Small intestine (tissue), 7 donors: ENCODE results near the gene ACVR1C. TPM values are rescaled to one million over a fixed set of nuclear protein-coding genes. Genes with fewer than 3 reads are reported as not detected.

Source experiments
- DNase-seq, 2 donors: peaks; one replicate each; pipeline versions ENCODE4 v3.0.0 to v3.0.0-alpha.2; 2013
- FAIRE-seq: peaks from 2 replicates; lab custom pipeline; 2012; peaks lifted over from hg19 to GRCh38; lab: Jason Lieb, UNC
- H3K27ac ChIP-seq, 3 donors: one replicate each; pipeline ENCODE4 v1.5.1; 2013; ENCODE audit warnings: low read length in 2 of 3, mild to moderate bottlenecking in 2 of 3, control low read depth in 1 of 3, inconsistent platforms in 1 of 3, low read depth in 1 of 3, moderate library complexity in 1 of 3
- H3K27me3 ChIP-seq, 3 donors: one replicate each; pipeline ENCODE4 v1.6.1; 2013; ENCODE audit warnings: low read length in 3 of 3, inconsistent platforms in 1 of 3; ENCODE audit not compliant: control insufficient read depth in 3 of 3, insufficient read depth in 3 of 3
- H3K36me3 ChIP-seq, 3 donors: one replicate each; pipeline ENCODE4 v1.6.1; 2013; ENCODE audit warnings: low read length in 3 of 3, inconsistent platforms in 1 of 3, low read depth in 1 of 3, mild to moderate bottlenecking in 1 of 3, moderate library complexity in 1 of 3; ENCODE audit not compliant: control insufficient read depth in 3 of 3, insufficient read depth in 2 of 3
- H3K4me1 ChIP-seq, 3 donors: one replicate each; pipeline ENCODE4 v1.6.1; 2013; ENCODE audit warnings: low read length in 2 of 3, inconsistent platforms in 1 of 3, low read depth in 1 of 3, mild to moderate bottlenecking in 1 of 3, moderate library complexity in 1 of 3; ENCODE audit not compliant: control insufficient read depth in 3 of 3, insufficient read depth in 2 of 3
- H3K4me3 ChIP-seq, 3 donors: one replicate each; pipeline ENCODE4 v1.5.1; 2013; ENCODE audit warnings: low read length in 3 of 3, control low read depth in 1 of 3, inconsistent platforms in 1 of 3, low read depth in 1 of 3, mild to moderate bottlenecking in 1 of 3, moderate library complexity in 1 of 3
- H3K9me3 ChIP-seq, 2 donors: one replicate each; pipeline ENCODE4 v1.6.1; 2013; ENCODE audit warnings: low read depth in 1 of 2, low read length in 1 of 2; ENCODE audit not compliant: control insufficient read depth in 2 of 2, insufficient read depth in 1 of 2
- WGBS, 3 donors: extraction: QIAGEN DNeasy Blood & Tissue Kit; methylation state at CpG; one replicate each; pipeline ENCODE4 v1.1.7; 2013; 5-methylcytosine and 5-hydroxymethylcytosine counted together
- polyA plus RNA-seq, 4 donors: library from polyadenylated mRNA; stranded (reverse) in 3 of 4; unstranded in 1 of 4; fragments of 200-250 nt in 3 of 4; fragments of 120-200 nt in 1 of 4; gene quantifications; one replicate each; pipeline versions ENCODE4 v1.2.1 to v1.2.3, GENCODE V29; 2013
- donor health status: healthy with polysubstance abuse.
- donor health status: control.
- donor health status: control.
- donor health status: Bipolar disorder and iron deficiency.
- donor health status: healthy.

The ACVR1C gene
- polyA plus RNA-seq, 4 donors = 1.2 to 20.6 (median 1.3) TPM

- no peak overlapping the region for H3K4me3 ChIP-seq
- 76 to 83% (median 76%) methylated on average over 2 of the region's 2 CpGs for WGBS, 3 donors
- FAIRE-seq (no peak), DNase-seq (no peak)
- no peaks in the 10 kb centered on the region for H3K36me3 ChIP-seq
- no peaks in the 10 kb centered on the region for H3K9me3 ChIP-seq
- peaks cover 0 to 6% (median 2%) of the 10 kb centered on the region in 3 donors for H3K27me3 ChIP-seq
- no peak overlapping the region for H3K27ac ChIP-seq
- no peaks in the 10 kb centered on the region for H3K4me1 ChIP-seq
These were observed 3.2 kb upstream of the ACVR1C start for GRCh38 chr2:157631861-157632260.

- Histone ChIP-seq H3K36me3 (no peaks in the 10 kb centered on the region), H3K27ac (peak overlapping the region; percentile 54 to 86 (median 66)), H3K4me1 (peaks cover 2 to 15% (median 5%) of the 10 kb centered on the region in 3 donors), H3K9me3 (no peaks in the 10 kb centered on the region), H3K27me3 (peaks cover 0 to 6% (median 2%) of the 10 kb centered on the region in 3 donors), H3K4me3 (peak overlapping the region; percentile 64 to 76 (median 67))
- FAIRE-seq (no peak), DNase-seq (peak in 1 of 2 donors; percentile 70)
- WGBS, 3 donors = 1 to 4% (median 3%) methylated on average over 31 of the region's 31 CpGs
These were observed 829 bp downstream of the ACVR1C start for GRCh38 chr2:157627594-157628476.

GRCh38 chr2:157625296-157625695 is 3.4 kb downstream of the ACVR1C start:
- Histone ChIP-seq H3K27me3 (peaks cover 0 to 6% (median 2%) of the 10 kb centered on the region in 3 donors), H3K4me3 (no peak overlapping the region), H3K27ac (peak overlapping the region in 1 of 3 donors; percentile 25), H3K4me1 (peaks cover 2 to 15% (median 5%) of the 10 kb centered on the region in 3 donors), H3K36me3 (no peaks in the 10 kb centered on the region), H3K9me3 (no peaks in the 10 kb centered on the region)
- FAIRE-seq (no peak), DNase-seq (peak; percentile 63 to 75)

- FAIRE-seq = no peak
- Histone ChIP-seq H3K36me3 (no peaks in the 10 kb centered on the region), H3K9me3 (no peaks in the 10 kb centered on the region), H3K27me3 (no peaks in the 10 kb centered on the region), H3K27ac (no peak overlapping the region), H3K4me3 (no peak overlapping the region), H3K4me1 (peaks cover 2 to 7% (median 5%) of the 10 kb centered on the region in 3 donors)
- DNase-seq = no peak
- 57 to 74% (median 68%) methylated on average over 1 of the region's 1 CpG for WGBS, 3 donors
These were observed 7.7 kb downstream of the ACVR1C start for GRCh38 chr2:157620956-157621355.

GRCh38 chr2:157611726-157612125 is 16.9 kb downstream of the ACVR1C start:
- Histone ChIP-seq H3K27ac (no peak overlapping the region), H3K27me3 (peaks cover 0 to 4% (median 0%) of the 10 kb centered on the region in 3 donors), H3K4me3 (no peak overlapping the region), H3K4me1 (no peaks in the 10 kb centered on the region), H3K36me3 (peaks cover 0 to 17% (median 0%) of the 10 kb centered on the region in 3 donors), H3K9me3 (peaks cover 0 to 24% of the 10 kb centered on the region in 2 donors)
- DNase-seq (no peak), FAIRE-seq (no peak)

GRCh38 chr2:157611110-157611509 is 17.6 kb downstream of the ACVR1C start:
- 89 to 93% (median 92%) methylated on average over 4 of the region's 4 CpGs for WGBS, 3 donors
- Histone ChIP-seq H3K27ac (no peak overlapping the region), H3K4me1 (no peaks in the 10 kb centered on the region), H3K36me3 (peaks cover 0 to 17% (median 0%) of the 10 kb centered on the region in 3 donors), H3K27me3 (peaks cover 0 to 4% (median 0%) of the 10 kb centered on the region in 3 donors), H3K4me3 (no peak overlapping the region), H3K9me3 (peaks cover 0 to 24% of the 10 kb centered on the region in 2 donors)
- no peak for DNase-seq
- FAIRE-seq = no peak

GRCh38 chr2:157606534-157606933 is 22.1 kb downstream of the ACVR1C start:
- Histone ChIP-seq H3K27me3 (peaks cover 0 to 2% (median 0%) of the 10 kb centered on the region in 3 donors), H3K4me3 (no peak overlapping the region), H3K4me1 (peaks cover 0 to 3% (median 0%) of the 10 kb centered on the region in 3 donors), H3K36me3 (peaks cover 0 to 4% (median 0%) of the 10 kb centered on the region in 3 donors), H3K27ac (no peak overlapping the region), H3K9me3 (peaks cover 0 to 6% of the 10 kb centered on the region in 2 donors)
- FAIRE-seq (no peak), DNase-seq (no peak)

GRCh38 chr2:157603198-157603597 is 25.5 kb downstream of the ACVR1C start:
- H3K4me3 ChIP-seq = no peak overlapping the region
- H3K36me3 ChIP-seq = no peaks in the 10 kb centered on the region
- no peaks in the 10 kb centered on the region for H3K9me3 ChIP-seq
- FAIRE-seq (no peak), DNase-seq (peak in 1 of 2 donors; percentile 48)
- H3K27me3 ChIP-seq = no peaks in the 10 kb centered on the region
- peaks cover 0 to 3% (median 0%) of the 10 kb centered on the region in 3 donors for H3K4me1 ChIP-seq
- WGBS, 3 donors = 93 to 100% (median 97%) methylated on average over 1 of the region's 1 CpG
- peak overlapping the region in 1 of 3 donors; percentile 34 for H3K27ac ChIP-seq
